ENCODE results near the gene EPB41L5.
"Not testable (repeated sequence)": the region's sequence is repeated elsewhere in the genome, so short reads cannot be mapped to it uniquely, and the experiment has no call there.

EPB41L5 gene

DNA sequence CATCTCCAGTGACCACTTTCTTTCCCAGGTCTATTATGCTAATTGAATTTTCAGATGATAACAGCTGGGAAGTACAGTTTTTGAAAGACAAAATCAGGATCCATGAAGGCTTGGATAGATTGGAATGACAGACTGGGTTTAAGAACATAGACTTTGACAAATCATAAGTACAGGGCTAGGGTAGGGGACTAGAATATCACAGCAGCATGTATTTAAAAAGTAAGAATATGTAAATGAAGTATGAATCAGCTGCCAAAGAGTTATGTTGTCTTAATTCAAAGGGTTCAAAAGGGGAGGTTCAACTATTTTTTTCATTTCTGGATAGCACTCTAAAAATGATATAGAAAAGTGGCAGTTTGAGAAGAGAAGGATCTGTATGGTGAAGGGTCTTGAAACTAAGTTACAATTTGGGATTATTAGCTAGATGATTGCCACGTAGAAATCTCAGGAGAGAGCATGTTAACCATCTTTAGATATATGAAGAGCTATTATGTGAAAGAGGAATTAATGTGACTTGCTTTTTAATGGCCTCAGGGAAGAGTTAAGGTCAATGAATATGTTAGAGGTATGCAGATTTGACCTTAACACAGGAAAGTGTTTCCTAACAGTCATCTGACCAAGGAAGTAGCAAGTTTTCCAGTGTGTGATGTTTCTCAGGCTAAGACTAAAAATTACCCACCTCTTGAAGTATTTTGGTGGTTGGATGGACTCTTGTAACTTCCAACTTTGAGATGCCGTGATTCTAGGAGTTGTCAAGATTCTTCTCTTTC, 128.6 kb downstream of the EPB41L5 start:
- no peak for DNase-seq (ENCODE audit: low spot score)

DNA sequence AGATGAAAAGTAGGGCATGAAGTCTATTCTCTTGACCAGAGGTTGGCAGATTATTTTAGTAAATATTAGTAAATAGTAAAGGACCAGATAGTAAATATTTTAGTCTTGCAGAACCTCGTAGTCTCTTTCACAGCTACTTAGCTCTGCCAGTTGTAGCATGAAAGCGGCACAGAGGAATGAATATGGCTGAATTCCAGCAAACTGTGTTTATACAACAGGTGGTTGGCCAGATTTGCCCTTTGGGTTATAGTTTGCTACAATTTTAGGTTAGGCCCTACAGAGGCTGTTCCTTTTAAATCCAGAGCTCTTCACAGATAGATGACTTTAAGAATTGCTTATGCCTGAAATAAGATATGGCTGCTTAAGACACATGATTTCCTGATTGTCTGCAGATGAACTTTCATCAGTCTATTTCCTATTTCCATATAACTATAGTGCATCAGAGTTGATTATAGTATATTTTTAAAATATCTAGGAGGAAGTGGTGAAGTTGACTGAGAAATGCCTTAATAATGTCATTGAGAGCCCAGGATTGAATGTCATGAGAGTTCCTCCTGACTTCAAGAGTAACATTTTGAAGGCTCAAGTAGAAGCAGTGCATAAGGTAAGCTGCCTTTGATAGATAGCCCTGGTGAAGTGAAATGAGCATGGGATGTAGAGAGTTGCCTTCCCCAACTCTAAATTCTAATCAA, 129.8 kb downstream of the EPB41L5 start:
- DNase-seq (ENCODE audit: low spot score): no peak

DNA sequence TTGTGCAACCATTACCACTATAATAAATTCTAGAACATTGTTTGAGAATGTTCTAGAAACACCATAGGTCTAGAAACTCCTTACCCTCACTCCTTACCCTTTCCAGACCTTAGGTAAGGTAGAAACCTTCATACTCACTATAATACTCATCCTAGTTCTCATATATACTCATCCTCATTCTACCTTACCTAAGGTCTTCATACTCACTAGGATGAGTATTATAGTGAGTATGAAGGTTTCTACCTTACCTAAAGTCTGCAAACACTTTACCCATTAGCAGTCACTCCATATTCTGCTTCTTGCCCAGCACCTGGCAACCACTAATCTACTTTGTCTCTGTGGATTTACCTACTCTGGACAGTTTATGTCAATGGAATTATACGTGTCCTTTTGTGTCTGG, 135.4 kb downstream of the EPB41L5 start:
- no peak for DNase-seq (ENCODE audit: low spot score)

DNA sequence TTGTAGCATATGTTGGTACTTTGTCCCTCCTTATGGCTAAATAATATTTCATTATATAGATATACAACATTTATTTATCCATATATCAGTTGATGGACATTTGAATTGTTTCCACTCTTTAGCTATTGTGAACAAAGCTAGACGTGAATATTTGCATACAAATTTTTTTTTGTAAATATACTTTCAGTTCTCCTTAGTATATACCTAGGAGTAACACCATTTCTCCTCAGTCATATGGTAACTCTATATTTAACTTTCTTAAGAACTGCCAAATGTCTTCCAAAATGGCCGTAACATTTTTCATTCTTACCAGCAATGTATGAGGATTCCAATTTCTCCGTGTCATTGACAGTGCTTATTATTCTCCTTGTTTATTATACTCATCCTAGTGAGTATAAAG, 135.8 kb downstream of the EPB41L5 start:
- no peak for DNase-seq (ENCODE audit: low spot score)

DNA sequence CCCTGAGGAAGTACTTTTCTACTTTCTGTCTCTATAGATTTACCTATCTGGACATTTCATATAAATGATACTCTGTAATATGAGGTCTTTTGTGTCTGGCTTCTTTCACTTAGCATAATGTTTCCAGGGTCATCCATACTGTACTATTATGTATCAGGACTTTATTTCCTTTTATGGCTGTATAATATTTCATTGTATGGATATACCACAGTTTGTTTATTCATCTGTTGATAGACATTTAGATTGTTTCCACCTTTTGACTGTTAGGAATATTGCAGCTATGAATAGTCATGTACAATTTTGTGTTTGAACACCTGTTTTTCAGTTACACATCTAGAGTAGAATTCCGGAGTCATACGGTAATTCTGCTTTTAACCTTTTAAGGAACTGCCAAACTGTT, 136.5 kb downstream of the EPB41L5 start:
- no peak for DNase-seq (ENCODE audit: low spot score)

DNA sequence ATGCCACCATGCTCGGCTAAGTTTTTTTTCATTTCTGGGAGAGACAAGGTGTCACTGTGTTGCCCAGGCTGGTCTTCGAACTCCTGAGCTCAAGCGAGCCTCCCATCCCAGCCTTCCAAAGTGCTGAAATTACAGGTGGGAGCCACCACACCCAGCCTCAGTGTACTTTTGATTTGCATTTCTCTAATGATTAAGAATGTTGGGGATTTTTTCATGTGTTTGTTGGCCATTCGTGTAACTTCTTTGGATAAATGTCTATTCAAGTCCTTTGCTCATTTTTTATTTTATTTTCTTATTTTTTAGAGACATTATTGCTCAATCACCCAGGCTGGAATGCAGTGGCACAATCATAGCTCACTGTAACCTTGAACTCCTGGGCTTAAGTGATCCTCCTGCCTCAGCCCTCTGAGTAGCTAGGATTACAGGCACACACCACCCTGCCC, 137.2 kb downstream of the EPB41L5 start:
- DNase-seq (ENCODE audit: low spot score): no peak

DNA sequence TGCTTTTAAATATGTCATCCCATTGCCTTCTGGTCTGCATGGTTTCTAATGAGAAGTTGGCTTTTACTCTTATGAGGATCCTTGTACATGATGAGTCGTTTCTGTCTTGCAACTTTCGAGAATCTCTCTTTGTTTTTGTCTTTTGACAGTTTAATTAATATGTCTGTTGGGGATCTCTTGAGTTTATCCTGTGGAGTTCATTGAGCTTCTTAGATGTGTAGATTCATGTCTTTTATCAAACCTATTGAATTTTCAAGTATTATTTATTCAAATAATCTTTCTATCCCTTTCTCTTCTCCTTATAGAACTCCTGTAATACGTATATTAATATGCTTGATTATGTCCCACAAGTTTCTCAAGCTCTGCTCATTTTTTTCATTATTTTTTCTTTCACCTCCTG, 142.4 kb downstream of the EPB41L5 start:
- DNase-seq (ENCODE audit: low spot score): no peak

DNA sequence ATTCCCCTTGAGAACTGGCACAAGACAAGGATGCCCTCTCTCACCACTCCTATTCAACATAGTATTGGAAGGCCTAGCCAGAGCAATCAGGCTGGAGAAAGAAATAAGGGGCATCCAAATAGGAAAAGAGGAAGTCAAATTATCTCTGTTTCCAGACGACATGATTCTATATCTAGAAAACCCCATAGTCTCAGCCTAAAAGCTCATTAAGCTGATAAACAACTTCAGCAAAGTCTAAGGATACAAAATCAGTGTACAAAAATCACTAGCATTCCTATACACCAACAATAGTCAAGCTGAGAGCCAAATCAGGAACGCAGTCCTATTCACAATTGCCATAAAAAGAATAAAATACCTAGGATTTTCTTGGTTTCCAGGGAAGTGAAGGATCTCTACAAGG, 145.8 kb downstream of the EPB41L5 start:
- not testable (repeated sequence) for DNase-seq (ENCODE audit: low spot score)

DNA sequence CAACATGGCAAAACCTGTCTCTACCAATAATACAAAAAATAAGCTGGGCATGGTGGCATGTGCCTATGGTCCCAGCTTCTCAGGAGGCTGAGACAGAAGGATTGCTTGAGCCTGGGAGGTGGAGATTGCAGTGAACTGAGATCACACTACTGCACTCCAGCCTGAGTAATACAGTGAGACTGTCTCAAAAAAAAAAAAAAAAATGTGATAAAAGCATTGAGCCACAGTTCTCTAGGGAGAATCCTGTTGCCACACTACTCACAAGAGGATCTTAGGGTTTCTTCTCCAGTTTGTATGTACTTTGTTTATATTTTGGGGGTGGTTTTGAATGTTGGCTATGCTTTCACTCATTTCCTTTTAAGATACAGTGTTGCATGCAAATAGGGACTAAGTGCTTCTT, 148.3 kb downstream of the EPB41L5 start:
- DNase-seq (ENCODE audit: low spot score): no peak

DNA sequence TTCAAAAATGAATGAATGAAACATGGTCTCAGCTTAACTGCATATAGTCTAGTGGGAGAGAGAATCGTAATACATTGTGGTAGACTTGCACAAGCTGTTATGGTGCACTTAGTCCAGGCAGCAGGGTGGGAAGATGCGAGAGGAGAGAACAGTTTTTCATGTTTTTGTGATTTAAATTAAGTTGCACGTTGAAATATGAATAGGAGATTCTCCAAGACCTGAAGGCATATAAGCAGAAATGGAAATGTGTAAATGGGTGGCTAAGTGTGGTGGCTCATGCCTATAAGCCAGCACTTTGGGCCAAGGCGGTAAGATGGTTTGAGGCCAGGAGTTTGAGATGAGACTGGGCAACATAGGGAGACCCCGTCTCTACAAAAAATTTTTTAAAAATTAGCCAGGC, 149.8 kb downstream of the EPB41L5 start:
- DNase-seq (ENCODE audit: low spot score): no peak

DNA sequence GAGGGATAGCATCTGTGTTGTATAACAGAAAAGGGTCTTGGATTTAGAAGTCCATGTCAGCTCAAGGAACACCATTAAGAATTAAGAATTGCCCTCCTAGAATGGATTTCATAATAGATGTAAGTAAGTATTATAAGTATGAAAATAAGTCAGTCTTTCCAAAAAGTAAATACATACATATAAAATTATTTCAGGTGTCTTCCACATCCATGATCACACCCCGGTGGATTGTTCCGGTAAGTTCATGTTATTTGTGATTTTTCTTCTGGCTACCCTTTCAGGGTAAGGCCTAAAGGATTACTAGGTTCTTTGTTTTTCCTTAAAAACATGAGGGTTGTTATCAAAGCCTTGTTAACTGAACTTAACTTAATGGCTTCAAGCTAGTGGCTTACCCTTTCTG, 154.4 kb downstream of the EPB41L5 start:
- no peak for DNase-seq (ENCODE audit: low spot score)

DNA sequence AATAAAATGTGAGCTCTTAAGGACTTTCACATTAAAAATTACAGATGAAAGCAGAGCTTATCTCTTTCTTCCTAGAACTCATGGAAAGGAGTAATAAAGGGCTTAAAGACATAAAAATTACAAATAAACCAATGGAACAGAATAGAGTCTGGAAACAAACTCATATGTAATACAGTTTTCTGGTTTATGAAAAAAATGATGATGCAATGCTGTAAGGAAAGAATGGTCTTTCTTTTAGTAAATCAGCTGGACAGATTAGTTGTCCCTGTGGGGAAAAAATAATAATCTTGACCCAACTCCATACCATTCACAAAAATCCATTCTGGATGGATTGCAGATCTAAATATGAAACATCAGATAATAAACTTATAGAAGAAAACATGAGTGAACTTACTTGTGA, 156.1 kb downstream of the EPB41L5 start:
- DNase-seq (ENCODE audit: low spot score): no peak

DNA sequence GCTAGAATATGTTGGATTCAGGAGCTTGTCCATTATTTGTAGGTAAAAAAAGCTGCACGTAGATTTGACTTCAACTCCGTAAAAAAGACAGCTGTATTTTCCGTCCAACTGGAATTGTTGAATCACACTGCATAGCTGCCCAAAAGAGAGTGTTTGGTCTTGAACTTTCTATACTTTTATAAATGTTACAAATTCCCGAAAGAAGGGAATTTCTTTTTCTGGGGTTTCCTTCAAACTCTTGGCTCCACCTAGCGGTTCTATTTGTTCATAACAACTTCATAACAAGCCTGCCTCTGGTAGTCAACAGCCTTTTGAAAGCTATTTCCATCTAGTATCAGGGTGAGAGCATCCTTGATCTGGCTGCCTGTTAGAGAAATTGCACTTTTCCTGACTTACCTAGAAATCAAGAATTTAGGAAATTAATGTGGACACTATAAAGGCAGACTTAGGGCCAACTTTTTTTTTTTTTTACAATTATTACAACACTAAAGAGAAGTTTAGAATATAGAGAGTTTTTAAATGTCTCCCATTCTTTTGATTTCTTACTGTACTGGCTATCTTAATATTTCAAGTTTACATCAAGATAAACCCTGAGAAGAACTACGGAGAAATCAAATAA, 162.2 kb downstream of the EPB41L5 start:
- peak; percentile 60 for DNase-seq (ENCODE audit: low spot score)

DNA sequence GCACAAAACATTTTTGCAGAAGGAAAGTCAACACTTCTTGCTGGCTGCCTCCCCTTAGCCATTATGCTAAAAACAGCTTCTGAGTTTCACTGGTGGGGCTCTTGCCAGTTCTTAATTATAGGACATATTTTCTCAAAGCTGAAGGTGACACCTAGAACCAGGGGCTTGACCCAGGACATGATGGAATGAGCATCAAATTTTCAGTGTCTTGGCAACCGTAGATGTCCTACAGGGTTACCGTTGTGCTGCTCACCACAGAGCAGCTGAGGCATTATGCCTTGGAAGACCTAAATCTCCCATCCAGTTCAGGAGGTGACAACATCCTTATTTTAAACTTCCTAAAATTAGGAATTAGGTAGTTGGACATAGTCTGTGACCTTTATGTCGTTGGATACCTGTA, 163.6 kb downstream of the EPB41L5 start:
- DNase-seq (ENCODE audit: low spot score): no peak

DNA sequence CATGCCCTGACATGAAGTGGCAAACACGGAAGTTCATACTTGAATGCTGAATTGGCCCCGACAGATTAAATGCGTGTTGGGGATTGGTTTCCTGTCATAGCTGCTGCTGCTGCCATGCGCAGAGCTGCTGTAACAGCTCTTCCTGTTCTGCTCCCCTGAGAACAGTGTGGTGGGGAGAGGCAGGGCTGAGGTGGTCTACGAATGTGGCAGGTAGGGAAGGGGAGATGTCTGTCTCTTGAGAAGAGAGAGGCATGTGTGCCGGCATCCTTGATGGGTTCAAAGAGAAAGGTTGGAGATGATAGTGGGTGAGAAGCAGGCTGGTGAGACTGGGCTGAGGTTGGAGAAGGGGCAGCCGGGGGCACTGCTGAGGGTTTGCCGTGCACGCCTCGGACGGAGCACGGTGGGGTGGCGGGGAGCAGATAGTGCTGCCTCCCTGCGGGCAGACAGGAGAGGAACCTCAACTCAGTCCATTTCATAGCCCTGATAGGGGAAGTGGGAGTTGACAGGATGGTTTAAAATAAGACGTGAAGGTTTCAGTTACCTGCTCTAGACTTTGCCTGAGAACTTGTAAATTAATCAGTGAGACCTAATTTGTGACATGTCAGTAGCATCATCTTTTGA, 164.2 kb downstream of the EPB41L5 start:
- DNase-seq (ENCODE audit: low spot score): peak; percentile 86

DNA sequence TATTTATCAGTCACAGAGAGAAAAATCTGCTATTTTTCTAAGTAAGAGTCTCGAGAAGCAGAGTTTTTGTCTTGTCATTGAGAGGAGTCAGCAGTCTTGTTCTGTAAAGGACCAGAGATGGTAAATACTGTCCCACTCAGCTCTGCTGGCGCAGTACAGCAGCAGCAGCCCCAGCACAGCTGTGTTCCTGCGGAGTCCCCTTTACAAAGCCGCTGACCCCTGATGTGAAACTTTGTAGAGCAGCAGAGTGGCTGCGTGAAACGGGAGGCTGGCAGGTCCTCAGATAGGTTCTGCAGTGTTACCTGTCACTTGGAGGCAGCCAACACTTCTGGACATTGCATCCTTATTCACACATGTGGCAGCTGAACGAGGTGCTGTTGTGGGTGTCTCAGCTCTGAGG, 165.1 kb downstream of the EPB41L5 start:
- no peak for DNase-seq (ENCODE audit: low spot score)

DNA sequence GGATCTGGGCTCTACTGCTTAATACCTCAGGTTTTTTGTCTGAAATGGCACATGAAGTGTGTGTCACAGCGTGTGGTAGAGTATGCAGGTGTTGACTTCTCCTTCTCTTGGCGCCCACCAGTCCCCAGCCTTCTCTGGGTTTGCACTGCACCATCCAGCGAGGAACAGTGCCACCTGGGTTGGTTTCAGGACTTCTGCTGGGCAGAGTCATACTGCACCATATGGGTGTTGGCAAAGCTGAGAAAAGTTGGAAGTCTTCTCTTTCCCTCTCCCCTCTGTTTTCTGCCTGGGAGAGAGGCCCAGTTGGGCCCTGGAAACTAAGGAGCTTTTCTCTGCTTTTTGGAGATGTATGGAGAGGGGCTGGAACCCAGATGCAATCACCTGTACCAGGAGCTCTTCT, 166.5 kb downstream of the EPB41L5 start:
- DNase-seq (ENCODE audit: low spot score): no peak

DNA sequence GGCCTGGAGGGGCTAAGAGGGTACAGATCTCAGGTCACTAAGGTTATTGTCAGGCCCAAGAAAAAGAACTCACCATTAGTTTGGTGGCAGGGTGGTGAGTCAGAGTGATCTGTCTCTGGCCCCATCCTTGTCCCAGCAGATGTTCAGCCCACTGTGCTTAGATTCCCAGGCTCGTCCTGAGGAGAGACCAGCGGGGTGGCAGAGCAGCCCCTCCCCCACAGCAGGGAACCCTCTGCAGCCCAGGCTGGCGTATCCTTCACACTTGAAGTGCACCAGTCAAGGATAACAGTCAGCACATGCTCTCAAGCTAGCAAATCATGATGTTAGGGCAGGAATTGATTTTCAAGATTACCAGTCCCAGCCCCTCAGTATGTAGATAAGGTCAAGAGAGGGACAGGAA, 167.2 kb downstream of the EPB41L5 start:
- no peak for DNase-seq (ENCODE audit: low spot score)

DNA sequence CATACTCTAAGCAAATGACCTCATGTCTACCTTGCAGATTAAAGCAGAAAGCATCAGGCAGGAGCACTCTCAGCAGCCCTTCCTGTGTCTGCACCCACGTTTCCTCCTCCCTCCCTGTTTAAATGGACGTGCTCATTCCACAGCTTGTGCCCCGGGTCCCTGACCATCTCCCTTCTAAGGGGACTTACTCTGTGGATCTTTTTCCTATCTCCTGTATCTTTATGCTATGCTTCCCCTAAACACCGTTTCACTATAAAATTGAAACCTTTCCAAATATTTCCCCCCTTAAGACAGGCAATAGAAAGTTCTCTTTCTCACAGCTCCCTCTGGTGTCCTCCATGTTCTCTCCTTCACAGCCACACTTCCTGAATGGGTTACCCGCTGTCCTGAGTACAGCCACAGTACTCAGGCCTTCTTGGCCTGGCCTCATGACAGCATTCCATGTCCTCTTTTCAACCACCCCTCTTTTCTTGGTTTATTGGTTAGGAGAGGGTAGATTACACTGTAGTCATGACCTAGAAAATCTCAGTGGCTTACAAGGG, 169.2 kb downstream of the EPB41L5 start:
- peak; percentile 5 for DNase-seq (ENCODE audit: low spot score)

DNA sequence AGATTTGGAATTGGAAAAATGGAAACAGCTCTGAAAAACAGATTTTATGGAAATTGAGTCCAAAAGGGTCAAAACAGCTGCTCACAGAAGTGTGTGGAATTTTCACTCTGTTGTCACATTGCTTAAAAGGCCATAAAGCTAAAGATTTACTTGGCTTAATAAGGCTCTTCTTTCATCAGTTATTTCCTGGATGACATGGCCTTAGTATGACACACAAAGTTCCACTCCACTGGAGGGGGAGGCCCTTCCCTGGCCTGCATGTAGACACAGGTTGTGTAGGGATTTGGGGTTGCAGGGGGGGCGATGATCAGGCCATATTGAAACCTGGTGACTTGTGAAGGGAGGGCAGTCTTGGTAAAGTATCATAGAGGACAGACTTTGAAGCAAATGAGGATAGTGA, 176.3 kb downstream of the EPB41L5 start:
- DNase-seq (ENCODE audit: low spot score): no peak

DNA sequence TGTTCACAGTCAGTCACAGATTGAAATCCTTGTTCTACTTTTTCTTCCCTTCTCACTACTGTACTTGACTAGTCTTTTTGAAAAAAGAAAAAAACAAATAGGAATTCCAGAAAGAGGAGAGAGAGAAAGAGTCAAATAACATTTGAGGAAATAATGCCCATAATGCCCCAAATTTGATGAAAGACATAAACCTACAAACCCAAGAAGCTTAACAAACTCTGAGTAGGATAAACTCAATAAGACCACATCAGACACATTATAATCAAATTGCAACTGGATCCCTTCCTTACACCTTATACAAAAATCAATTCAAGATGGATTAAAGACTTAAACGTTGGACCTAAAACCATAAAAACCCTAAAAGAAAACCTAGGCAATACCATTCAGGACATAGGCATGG, 179.4 kb downstream of the EPB41L5 start:
- DNase-seq (ENCODE audit: low spot score): no peak

DNA sequence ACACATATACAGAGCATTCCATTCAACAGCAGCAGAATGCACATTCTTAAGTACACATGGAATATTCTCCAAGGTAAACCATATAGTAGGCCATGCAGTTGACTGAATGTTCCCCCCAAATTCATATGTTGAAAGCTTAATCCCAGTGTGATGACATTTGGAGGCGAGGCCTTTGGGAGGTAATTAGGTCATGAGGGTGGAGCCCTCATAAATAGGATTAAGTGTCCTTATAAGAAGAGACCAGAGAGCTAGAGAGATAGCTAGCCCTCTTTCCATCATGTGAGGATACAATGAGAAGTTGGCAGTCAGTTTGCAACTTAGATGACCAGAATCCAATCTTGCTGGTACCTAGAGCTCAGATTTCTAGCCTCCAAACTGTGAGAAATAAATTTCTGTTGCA, 182.7 kb downstream of the EPB41L5 start:
- DNase-seq (ENCODE audit: low spot score): no peak
